Right cardiac atrium (tissue), 5 donors: ENCODE results near the gene MGAT4C. TPM values are rescaled to one million over a fixed set of nuclear protein-coding genes. Genes with fewer than 3 reads are reported as not detected.

ENCODE experiments used
- ATAC-seq, 2 donors: fragments of 200-7000 bp; cut with Tn5 transposase; one replicate each; pipeline versions ENCODE4 v1.8.0 to v1.9.1; 2020; ENCODE audit warnings: moderate library complexity in 2 of 2, mild to moderate bottlenecking in 1 of 2
- DNase-seq, 3 donors: peaks; one replicate each; pipeline ENCODE4 v3.0.0-alpha.2; 2020
- H3K27ac ChIP-seq: one replicate; pipeline ENCODE4 v1.5.1; 2013; ENCODE audit warnings: mild to moderate bottlenecking, low read length, control low read depth, moderate library complexity
- H3K27me3 ChIP-seq: one replicate; pipeline ENCODE4 v1.6.1; 2013; ENCODE audit not compliant: control insufficient read depth, insufficient read depth
- H3K4me1 ChIP-seq: one replicate; pipeline ENCODE4 v1.6.1; 2013; ENCODE audit warnings: low read length; ENCODE audit not compliant: control insufficient read depth, insufficient read depth
- H3K4me3 ChIP-seq: one replicate; pipeline ENCODE4 v1.5.1; 2013; ENCODE audit warnings: low read length, control low read depth
- H3K9me3 ChIP-seq: one replicate; pipeline ENCODE4 v1.6.1; 2013; ENCODE audit warnings: low read length; ENCODE audit not compliant: control insufficient read depth
- WGBS: extraction: QIAGEN DNeasy Blood & Tissue Kit; methylation state at CpG from one replicate; pipeline ENCODE4 v1.1.7; 2013; 5-methylcytosine and 5-hydroxymethylcytosine counted together
- intact Hi-C, 4 donors: fragments of 100-400 bp; cut with DNase I; formaldehyde crosslinking; loops; one replicate each; pipeline versions ENCODE4 v1.11.0 to v1.14.0; 2022 to 2023
- polyA plus RNA-seq: library from polyadenylated mRNA; stranded (reverse); fragments of 200-250 nt; gene quantifications from one replicate; pipeline ENCODE4 v1.2.3, GENCODE V29; 2013
- total RNA-seq, 4 donors: library from RNA; stranded (reverse); fragmentation: NEBNext Ultra II Directional; extraction: Animal tissue kit (Norgen Biotek cat#: 25700); gene quantifications; one replicate each; pipeline ENCODE4 v1.2.1, GENCODE V29; 2021
- donor health status: healthy with polysubstance abuse.
- donor health status: DM: no; HTN: yes; CAD: no.
- donor health status: DM: no; HTN: no; CAD: no.
- donor health status: DM: no; HTN: yes; CAD: no; lungs with severe emphysema.
- donor health status: DM: yes; HTN: yes; CAD: no.

The MGAT4C gene
- total and polyA plus RNA-seq, 5 donors = 1.2 to 6.6 (median 3.3) TPM

DNA sequence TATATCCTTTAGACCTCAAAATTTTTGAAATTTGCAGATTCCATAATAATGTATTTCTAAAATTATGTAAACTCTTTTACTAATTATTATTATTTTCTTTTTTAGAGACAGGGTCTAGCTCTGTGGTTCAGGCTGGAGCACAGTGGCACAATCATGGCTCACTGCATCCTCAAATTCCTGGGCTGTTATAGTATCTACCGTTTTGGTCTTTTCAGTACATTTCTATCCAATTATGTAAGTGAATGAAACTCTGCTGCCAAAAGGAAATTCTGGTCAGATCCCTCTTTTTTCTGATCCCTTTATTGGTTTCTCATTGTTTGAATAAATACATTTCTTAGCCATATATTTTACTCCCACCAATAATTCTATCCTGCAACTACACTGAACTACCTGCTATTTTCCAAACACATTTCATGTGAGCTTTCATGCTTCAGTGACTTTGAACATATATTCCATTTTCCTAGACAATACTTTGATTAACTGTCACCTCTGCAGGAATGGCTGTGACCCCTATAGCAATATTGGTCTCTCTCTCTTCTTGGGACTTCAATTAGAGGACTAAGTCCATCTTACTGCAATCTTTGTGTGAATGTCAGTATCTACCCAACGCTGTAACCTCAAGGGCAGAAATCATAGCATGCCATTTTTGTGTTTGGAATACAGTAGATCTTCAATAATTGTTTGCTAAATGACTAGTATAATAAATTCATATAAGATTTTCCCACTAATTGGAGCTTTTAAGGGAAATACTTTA is 198.9 kb downstream of the MGAT4C start:
- no peak overlapping the region for H3K27ac ChIP-seq
- ATAC-seq = no peak
- H3K9me3 ChIP-seq = no peaks in the 10 kb centered on the region
- no peak overlapping the region for H3K4me3 ChIP-seq
- H3K27me3 ChIP-seq = no peaks in the 10 kb centered on the region
- no peaks in the 10 kb centered on the region for H3K4me1 ChIP-seq
- WGBS = 33% methylated on average over 2 of the region's 2 CpGs
- intact Hi-C loops = no loop called here
- no peak for DNase-seq

GRCh38 chr12:86052921-86053320 is 203.3 kb downstream of the MGAT4C start:
- ATAC-seq = no peak
- H3K4me1 ChIP-seq = no peaks in the 10 kb centered on the region
- H3K9me3 ChIP-seq = no peaks in the 10 kb centered on the region
- H3K4me3 ChIP-seq = no peak overlapping the region
- intact Hi-C loops = no loop called here
- H3K27me3 ChIP-seq = no peaks in the 10 kb centered on the region
- WGBS = 60% methylated on average over 5 of the region's 5 CpGs
- DNase-seq = no peak
- no peak overlapping the region for H3K27ac ChIP-seq

DNA sequence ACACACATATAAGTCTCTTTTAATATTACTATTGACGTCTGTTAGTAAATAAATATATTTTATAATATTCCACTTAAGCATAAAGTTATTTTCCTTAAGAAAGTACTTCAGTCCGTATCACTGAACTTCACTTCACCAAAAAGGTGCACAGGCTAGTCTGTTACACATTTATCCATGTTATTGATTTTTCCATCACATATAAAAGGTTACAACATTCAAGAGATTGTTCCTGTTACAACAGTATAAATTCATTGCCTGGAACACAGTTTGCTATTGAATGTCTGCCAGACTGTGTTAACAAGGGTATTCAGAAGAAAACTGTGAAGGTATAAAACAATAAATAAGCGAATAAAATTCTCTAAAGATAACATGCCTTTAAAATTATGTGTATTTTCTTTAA is 206.2 kb downstream of the MGAT4C start:
- no peaks in the 10 kb centered on the region for H3K9me3 ChIP-seq
- WGBS = 86% methylated on average over 3 of the region's 3 CpGs
- ATAC-seq = no peak

GRCh38 chr12:86044396-86044795 is 211.8 kb downstream of the MGAT4C start:
- Histone ChIP-seq H3K4me3 (no peak overlapping the region), H3K9me3 (no peaks in the 10 kb centered on the region), H3K4me1 (no peaks in the 10 kb centered on the region), H3K27me3 (no peaks in the 10 kb centered on the region), H3K27ac (no peak overlapping the region)
- DNase-seq = no peak
- intact Hi-C loops = no loop called here
- ATAC-seq = no peak
- 91% methylated on average over 5 of the region's 5 CpGs for WGBS

More for the DNA sequence above, 206.2 kb downstream of the MGAT4C start:
- no peak overlapping the region for H3K4me3 ChIP-seq
- DNase-seq = no peak
- no peak overlapping the region for H3K27ac ChIP-seq
- H3K4me1 ChIP-seq = no peaks in the 10 kb centered on the region
- H3K27me3 ChIP-seq = no peaks in the 10 kb centered on the region
- intact Hi-C loops = no loop called here

DNA sequence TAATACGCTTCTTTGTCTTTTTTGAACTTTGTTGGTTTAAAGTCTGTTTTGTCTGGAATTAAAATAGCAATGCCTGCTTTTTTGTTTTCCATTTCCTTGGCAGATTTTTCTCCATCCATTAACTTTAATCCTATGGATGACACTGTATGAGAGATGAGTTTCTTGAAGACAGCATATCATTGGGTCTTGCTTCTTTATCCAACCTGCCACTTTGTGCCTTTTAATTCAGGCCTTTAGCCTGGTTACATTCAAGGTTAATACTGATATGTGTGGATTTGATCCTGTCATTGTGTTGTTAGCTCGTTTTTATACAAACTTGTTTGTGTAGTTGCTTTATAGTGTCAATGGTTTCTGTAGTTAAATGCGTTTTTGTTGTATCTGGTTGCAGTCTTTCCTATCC is 214.1 kb downstream of the MGAT4C start:
- DNase-seq (no peak), ATAC-seq (no peak)
- Histone ChIP-seq H3K9me3 (no peaks in the 10 kb centered on the region), H3K4me1 (no peaks in the 10 kb centered on the region), H3K27me3 (no peaks in the 10 kb centered on the region), H3K4me3 (no peak overlapping the region), H3K27ac (no peak overlapping the region)
- intact Hi-C loops = no loop called here
- 80% methylated on average over 3 of the region's 3 CpGs for WGBS

GRCh38 chr12:86018361-86018760 is 237.8 kb downstream of the MGAT4C start:
- no peak overlapping the region for H3K27ac ChIP-seq
- H3K27me3 ChIP-seq = no peaks in the 10 kb centered on the region
- no peaks in the 10 kb centered on the region for H3K9me3 ChIP-seq
- no peaks in the 10 kb centered on the region for H3K4me1 ChIP-seq
- intact Hi-C loops = no loop called here
- DNase-seq (no peak), ATAC-seq (no peak)
- no peak overlapping the region for H3K4me3 ChIP-seq
- 77% methylated on average over 3 of the region's 3 CpGs for WGBS

GRCh38 chr12:86015026-86015425 is 241.2 kb downstream of the MGAT4C start:
- no peak overlapping the region for H3K27ac ChIP-seq
- WGBS = 91% methylated on average over 5 of the region's 5 CpGs
- H3K9me3 ChIP-seq = no peaks in the 10 kb centered on the region
- DNase-seq (no peak), ATAC-seq (no peak)
- no peaks in the 10 kb centered on the region for H3K4me1 ChIP-seq
- no peaks in the 10 kb centered on the region for H3K27me3 ChIP-seq
- no peak overlapping the region for H3K4me3 ChIP-seq
- intact Hi-C loops = no loop called here

- no peak for DNase-seq
- Histone ChIP-seq H3K27me3 (no peaks in the 10 kb centered on the region), H3K27ac (no peak overlapping the region), H3K4me3 (no peak overlapping the region), H3K9me3 (no peaks in the 10 kb centered on the region), H3K4me1 (no peaks in the 10 kb centered on the region)
- ATAC-seq = no peak
- intact Hi-C loops = no loop called here
Observed at GRCh38 chr12:86006727-86007126, 249.5 kb downstream of the MGAT4C start.

DNA sequence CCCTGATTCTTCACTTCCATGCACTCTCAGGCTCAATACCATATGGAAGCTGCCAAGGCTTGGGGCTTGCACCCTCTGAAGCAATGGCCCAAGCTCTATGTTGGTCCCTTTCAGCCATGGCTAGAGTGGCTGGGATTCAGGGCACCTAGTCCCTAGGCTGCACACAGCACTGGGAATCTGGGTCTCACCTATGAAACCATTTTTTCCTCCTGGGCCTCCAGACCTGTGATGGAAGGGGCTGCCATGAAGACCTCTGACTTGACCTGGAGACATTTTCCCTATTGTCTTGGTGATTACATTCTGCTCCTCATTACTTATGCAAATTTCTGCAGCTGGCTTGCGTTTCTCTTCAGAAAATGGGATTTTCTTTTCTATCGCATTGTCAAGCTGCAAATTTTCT is 258.1 kb downstream of the MGAT4C start:
- Histone ChIP-seq H3K4me1 (no peaks in the 10 kb centered on the region), H3K4me3 (no peak overlapping the region), H3K27ac (no peak overlapping the region), H3K27me3 (no peaks in the 10 kb centered on the region), H3K9me3 (peaks cover 2% of the 10 kb centered on the region)
- no peak for DNase-seq
- ATAC-seq = no peak
- intact Hi-C loops = no loop called here
- 88% methylated on average over 2 of the region's 2 CpGs for WGBS

GRCh38 chr12:85996280-85996679 is 259.9 kb downstream of the MGAT4C start:
- H3K9me3 ChIP-seq = peaks cover 4% of the 10 kb centered on the region
- 44% methylated on average over 3 of the region's 3 CpGs for WGBS
- intact Hi-C loops = no loop called here
- DNase-seq (no peak), ATAC-seq (no peak)
- no peak overlapping the region for H3K27ac ChIP-seq
- no peak overlapping the region for H3K4me3 ChIP-seq
- H3K4me1 ChIP-seq = no peaks in the 10 kb centered on the region
- no peaks in the 10 kb centered on the region for H3K27me3 ChIP-seq

- H3K9me3 ChIP-seq = peaks cover 4% of the 10 kb centered on the region
- H3K27ac ChIP-seq = no peak overlapping the region
- no peaks in the 10 kb centered on the region for H3K4me1 ChIP-seq
- 91% methylated on average over 4 of the region's 4 CpGs for WGBS
- ATAC-seq = peak in 1 of 2 donors; percentile 33
- intact Hi-C loops = no loop called here
- no peaks in the 10 kb centered on the region for H3K27me3 ChIP-seq
- no peak overlapping the region for H3K4me3 ChIP-seq
- DNase-seq = peak in 1 of 3 donors; percentile 26
Observed at GRCh38 chr12:85993746-85994145, 262.4 kb downstream of the MGAT4C start.

DNA sequence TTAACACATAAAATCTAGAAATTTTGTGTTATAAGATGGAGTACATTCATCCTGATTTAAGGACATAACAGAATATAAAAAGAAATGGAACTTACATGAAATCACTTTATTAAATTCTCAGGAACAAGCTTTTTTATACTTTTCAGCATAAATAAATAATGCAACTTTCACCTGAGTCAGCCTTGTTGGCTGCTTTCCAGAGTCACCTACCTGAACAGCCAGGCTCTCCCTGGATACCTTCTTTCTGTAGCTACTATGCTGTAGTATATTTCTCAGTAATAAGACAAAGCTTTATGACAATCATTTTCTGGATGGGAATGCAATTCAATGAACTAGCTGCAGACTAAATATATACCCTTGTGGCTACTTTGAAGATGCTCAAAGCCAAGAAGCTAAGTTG is 270.2 kb downstream of the MGAT4C start:
- ATAC-seq = no peak
- intact Hi-C loops = no loop called here
- H3K27ac ChIP-seq = no peak overlapping the region
- no peak overlapping the region for H3K4me3 ChIP-seq
- no peaks in the 10 kb centered on the region for H3K9me3 ChIP-seq
- no peaks in the 10 kb centered on the region for H3K4me1 ChIP-seq
- DNase-seq = no peak
- H3K27me3 ChIP-seq = no peaks in the 10 kb centered on the region
